Stimulated activated CD8-positive, alpha-beta memory T cell treated with anti-CD3 and anti-CD28 coated beads, Interleukin-4, amount 100 ng/mL, for 24 hours (primary cell): ENCODE data around the gene ARID5B.

ENCODE experiments used
- DNase-seq: peaks from one replicate; pipeline ENCODE4 v3.0.0-alpha.2; 2020; ENCODE audit warnings: low read depth

The ARID5B gene

DNA sequence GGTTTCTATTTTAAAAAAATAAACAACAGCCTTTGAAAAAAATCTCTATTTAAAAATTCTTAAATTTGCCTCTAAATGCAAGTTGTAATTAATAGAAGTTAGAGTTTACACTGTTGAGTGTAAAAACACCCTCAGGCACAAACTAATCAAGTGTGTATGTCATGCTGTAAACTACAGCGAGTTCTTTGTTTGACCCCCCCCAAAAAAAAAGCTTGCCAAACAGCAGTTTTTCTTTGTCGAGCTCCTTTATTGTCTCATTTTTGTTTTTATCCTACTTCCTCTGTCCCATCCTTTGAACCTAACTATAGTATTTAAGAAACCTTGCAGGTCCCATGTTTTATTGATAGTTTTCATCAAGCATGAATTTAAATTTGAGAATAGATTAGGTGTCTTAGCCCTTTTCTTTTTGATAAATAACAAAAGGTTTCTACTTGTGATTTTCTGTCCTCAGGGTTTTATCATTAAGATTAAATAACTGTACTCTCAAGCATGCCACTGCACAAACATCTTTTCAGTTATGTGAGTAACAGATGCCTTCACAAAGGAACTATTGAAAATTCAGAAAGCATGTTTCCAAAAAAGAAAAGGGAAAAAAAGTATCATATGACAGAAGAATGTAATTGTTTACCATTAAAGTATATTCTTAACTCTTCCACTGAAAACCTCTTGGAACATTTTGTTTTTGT, 176.0 kb downstream of the ARID5B start:
- no peak for DNase-seq

DNA sequence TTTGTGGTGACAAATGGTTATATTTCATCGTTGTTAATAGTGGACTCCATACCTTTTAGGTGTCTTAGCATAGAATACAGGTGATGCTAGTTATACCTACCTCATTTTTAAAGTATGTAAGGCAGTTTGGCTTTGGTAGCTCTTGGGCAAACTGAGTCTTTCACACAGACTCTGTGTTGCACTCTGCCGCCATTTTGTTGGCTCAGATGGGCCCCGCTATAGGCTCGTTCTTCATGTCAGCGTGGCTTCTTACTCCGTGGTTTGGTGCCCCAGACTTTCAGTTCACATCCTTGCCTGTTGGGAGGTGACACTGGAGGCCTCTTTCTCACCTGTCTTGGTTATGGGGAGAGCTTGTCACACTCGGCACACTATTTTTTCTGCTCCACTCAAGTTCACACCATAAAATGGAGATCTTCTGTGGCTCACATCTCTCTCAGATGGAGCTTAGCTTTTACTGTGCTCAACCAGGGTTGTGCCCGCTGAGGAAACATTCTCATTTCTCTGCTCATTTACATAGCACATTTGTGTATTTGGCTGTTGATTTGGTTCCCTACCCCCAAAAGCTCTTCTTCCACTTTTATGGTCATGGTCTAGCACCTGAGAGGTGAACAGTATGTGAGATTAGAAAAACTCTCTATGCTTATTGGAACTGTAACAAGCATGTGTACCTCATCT, 178.5 kb downstream of the ARID5B start:
- no peak for DNase-seq

GRCh38 chr10:62080905-62081304, 179.4 kb downstream of the ARID5B start:
- no peak for DNase-seq

DNA sequence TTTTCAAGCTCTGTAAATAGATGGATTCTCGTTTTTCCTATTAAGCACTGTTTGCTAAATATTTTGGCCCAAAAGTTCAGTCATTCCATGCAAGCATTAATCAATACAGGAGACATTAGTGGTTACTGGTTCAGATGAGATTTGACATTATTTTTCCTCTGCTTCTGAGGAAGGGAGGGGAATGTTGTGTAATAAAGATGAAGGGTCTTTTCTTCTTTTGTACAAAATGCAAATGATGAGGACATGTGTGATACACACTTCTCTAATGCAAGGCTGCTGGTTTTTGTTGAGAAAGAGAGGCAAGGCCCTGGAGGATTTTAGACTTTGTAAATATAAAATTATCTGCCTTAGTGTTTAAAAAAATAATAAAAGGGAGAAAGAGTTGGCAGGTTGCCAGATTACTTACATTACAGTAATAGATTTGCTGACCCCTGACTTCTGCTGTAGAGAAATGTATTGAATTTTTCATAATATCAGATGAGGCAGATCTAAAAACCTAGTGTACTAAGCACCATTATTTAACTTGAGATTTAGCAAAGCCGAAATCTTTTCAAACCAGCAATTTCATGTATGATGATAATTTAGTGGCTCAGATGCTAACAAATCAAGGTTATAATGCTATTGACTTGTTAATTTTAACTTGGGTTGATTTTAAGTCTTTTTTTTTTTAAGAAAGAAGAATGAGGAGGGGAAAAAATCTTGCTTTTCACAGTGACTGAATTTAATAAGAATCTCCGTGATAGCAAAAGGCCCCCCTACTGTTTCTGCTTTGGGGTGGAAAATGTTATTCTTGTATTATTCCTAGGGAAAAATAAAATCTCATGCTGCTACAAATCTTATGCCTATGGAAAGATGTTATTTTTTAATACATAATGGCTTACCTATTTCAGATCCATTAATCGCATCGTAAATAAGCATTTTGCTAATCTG, 180.1 kb downstream of the ARID5B start:
- no peak for DNase-seq

- DNase-seq = no peak
These were observed 180.8 kb downstream of the ARID5B start for GRCh38 chr10:62082271-62082656.

- peak; percentile 9 for DNase-seq
These were observed 181.4 kb downstream of the ARID5B start for GRCh38 chr10:62082729-62083411.

DNA sequence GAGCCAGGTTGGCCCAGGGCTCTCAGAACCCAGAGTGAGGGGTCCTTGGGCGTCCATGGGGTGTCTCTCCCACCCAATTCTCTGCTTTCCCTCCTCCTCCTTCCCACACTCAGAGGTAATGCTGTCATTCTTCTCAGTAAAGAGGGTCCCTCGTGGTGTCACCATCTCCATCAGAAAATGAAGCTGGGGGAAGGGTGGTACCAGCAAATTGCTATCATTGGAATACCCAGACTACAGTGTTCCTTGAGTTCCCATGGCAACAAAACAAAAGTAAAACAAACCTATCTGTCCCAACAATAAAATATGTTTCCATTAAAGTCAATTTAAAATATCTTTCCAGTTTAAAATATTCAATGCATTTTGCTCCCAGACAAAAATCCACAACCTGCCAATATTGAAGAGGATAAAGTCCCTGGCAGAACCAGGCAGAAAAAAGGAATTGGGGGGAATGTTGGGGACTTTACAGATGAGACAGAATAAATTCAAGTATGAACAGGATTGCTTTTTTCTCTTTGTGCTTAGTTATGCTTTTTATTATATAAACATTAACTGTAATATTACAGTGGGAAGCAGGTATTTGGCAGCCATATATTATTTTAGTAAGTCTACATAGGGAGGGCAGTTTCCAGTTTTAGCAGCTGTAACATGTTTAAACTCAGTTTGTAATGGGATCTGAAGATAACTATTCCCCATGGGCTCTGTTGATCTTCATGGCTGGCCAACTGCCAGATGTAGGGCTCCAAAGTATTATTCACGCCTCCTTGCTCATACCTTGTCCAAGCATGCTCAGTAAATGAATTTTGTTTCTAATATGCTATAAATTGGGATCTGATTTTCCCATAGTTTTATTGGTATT, 182.1 kb downstream of the ARID5B start:
- DNase-seq = no peak

DNA sequence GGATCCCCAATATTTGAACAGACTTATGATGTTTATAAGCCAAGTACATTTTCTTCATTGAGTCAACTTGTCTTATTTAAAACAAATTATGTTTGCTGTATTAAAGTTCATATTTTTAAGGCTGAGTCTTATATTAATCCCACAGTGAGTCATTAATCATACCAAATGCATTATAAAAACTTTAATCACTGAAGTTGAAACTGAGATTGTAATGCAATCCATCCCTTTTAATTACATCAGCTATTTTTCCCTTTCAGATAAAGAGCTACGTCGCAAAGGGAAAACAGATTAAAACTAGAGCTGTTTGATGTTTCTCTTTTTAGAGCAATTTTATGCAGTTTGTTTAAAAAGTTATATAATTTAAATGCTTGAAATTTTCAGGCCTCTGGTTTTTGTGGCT, 183.0 kb downstream of the ARID5B start:
- no peak for DNase-seq

GRCh38 chr10:62085404-62085803, 183.9 kb downstream of the ARID5B start:
- no peak for DNase-seq

GRCh38 chr10:62085821-62086220, 184.3 kb downstream of the ARID5B start:
- no peak for DNase-seq

GRCh38 chr10:62087329-62087728, 185.8 kb downstream of the ARID5B start:
- DNase-seq = no peak

DNA sequence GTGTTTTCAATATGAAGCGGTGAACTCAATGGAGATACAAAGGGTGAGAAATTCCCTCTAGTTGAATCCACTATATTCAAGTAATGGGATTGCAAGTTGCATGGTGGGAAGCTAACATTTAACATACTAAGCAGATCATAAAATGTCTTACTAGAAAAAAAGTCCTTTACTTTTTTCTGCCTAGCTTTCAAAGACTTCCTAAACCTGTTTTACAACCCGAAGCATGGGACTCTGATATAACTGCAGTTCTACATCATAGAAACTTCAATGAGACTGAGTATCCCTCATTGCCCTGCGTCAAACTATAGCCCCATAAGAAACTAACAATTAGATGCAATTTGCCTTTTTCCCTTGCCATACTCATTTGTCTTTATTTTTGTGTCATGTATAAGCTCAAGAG, 187.3 kb downstream of the ARID5B start:
- DNase-seq = no peak

DNA sequence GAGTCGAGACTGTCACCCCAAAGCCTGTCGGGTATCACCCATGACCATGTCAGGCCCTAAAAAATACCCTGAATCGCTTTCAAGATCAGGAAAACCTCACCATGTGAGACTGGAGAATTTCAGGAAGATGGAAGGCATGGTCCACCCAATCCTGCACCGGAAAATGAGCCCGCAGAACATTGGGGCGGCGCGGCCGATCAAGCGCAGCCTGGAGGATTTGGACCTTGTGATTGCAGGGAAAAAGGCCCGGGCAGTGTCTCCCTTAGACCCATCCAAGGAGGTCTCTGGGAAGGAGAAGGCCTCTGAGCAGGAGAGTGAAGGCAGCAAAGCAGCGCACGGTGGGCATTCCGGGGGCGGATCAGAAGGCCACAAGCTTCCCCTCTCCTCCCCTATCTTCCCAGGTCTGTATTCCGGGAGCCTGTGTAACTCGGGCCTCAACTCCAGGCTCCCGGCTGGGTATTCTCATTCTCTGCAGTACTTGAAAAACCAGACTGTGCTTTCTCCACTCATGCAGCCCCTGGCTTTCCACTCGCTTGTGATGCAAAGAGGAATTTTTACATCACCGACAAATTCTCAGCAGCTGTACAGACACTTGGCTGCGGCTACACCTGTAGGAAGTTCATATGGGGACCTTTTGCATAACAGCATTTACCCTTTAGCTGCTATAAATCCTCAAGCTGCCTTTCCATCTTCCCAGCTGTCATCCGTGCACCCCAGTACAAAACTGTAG, 191.0 kb downstream of the ARID5B start:
- DNase-seq = no peak

- DNase-seq = no peak
These were observed 192.4 kb downstream of the ARID5B start for GRCh38 chr10:62093863-62094291.

DNA sequence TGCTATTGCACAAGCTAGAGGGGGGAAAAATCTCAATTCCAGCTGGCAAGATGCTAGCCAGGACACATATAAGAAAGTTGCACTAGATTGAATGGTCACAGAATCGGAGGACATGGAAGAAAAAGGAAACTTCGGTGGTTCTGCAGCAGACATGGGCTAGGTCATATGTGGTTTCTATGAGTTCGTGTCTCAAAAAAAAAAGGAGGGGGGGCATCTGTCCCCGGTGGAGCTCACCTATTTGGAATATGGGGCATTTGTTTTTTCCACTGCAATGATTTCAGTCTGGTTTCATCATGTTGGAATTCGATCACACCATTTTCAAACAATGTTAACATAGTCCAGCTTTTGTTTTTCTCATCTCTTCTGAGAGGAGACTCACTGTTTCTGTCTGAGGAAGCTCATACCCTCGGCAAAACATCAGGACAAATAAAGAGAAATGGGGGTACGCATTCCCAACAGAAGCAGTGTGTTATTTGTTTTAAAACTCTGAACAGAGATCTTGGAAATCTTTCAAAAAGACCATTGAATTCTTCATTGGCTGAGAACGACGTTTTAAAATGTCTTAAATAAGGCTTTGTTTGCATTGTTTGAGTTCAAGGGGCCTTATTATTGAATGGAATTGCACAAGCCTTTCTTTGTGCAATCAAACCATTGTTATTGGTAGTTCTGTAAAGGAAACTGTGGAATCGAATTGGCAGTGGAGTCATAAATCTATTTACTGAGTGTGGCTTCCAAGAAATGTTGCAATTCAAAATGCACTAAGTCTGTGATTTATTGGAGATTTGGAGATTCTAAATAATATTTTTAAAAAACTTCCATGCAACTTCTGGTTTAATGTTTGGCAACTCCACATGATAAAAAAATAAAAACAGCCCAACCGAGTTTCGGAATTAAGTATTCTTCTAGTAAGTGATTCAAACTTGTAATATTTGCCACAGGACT, 194.0 kb downstream of the ARID5B start:
- no peak for DNase-seq

DNA sequence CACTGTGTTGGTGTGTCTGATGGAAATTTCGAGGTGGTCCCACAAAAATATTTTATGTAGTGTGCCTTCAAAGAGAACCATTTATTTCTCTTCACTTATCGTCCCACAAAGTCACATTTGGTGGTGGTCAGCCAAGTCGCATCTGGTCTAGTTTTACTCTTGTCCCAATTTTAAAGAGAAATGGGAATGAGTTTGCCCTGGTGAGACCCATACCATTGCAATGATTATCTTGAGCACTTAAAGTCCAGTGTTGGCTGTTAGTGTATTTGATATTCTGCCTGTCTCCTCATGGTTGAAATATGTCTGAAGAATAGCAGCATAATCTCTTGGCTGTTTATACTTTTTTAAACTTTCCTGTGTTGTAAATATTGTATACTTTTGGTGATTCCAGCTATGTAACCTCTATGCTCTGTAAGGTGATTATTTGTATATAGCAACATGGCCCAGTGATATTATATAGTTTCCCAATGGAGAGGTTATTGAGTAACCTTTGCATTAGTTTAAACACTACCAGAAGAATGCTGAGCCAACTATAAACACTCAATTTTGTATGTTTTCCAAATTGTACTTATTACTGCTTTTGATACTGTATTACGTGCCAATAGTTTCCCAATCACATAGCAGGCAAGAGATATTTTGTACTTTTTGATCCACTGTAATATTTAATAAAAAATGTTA, 194.9 kb downstream of the ARID5B start:
- DNase-seq = no peak

- no peak for DNase-seq
These were observed 197.0 kb downstream of the ARID5B start for GRCh38 chr10:62098278-62099121.

- DNase-seq = no peak
These were observed 197.8 kb downstream of the ARID5B start for GRCh38 chr10:62099299-62099698.
